ENCODE measurements around the gene WDFY2.
"Not testable (repeated sequence)": the region's sequence is repeated elsewhere in the genome, so short reads cannot be mapped to it uniquely, and the experiment has no call there.

WDFY2 gene

DNA sequence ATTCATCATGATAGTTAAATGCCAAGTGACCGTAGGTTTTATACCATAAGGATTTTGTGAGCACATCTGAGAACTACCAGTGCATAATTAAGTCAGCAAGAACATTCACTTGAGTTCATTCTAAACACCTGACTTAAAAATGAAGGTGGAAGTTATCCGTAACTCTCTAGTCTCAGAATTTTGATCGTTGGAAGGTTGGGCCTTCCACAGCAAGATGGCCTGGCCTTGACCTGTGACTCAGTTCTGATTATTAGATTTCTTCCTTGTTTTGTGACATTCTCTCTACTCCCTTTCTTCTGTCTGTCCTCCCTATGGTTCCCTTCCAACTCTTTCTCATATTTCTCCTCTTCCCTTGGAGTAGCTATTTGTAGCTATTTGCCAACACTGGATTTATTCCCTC is 20.0 kb upstream of the WDFY2 start:
- DNase-seq (ENCODE audit: low read depth), result no peak

DNA sequence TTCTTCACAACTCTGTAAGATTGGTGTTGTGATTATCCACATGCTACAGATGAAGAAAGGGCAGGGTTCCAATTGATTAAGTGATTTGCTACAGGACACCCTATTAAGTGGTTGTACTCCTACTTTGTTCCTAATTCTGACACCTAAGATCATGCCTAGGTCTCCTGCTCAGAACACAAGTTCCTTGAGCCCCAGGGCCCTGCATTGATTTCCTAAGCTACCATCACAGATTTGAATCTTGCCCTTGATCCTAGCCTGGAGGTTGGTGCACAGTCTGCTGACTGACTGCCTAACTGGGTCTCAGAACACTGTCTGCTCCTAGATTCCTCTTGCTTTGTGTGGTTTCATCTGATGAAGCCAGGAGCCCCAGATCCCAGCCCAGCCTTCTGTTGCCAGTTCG is 19.6 kb upstream of the WDFY2 start:
- no peak for DNase-seq (ENCODE audit: low read depth)

DNA sequence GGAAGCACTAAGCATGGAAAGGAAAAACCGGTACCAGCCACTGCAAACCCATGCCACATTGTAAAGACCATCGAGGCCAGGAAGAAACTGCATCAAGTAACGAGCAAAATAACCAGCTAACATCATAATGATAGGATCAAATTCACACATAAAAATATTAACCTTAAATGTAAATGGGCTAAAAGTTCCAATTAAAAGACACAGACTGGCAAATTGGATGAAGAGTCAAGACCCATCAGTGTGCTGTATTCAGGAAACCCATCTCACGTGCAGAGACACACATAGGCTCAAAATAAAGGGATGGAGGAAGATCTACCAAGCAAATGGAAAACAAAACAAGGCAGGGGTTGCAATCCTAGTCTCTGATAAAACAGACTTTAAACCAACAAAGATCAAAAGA is 15.3 kb upstream of the WDFY2 start:
- DNase-seq (ENCODE audit: low read depth), result not testable (repeated sequence)

DNA sequence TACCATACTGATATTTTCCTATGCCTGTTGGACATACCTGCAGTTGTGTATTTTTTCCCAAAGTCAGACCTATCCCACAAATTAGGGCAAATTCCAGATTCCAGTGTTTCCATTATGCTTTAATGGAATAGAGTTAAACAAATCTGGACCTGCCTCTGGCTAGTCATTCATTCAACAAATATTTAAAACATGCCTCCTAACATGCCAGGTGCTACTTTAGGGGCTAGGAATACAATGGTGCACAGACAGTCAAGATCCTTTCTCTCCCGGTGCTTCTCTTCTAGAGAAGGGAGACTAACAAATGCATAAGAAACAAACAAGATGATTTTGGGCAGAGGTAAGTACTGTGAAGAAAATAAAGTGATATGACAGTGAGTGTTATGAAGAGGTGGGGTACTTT is 7.5 kb upstream of the WDFY2 start:
- DNase-seq (ENCODE audit: low read depth), result no peak

DNA sequence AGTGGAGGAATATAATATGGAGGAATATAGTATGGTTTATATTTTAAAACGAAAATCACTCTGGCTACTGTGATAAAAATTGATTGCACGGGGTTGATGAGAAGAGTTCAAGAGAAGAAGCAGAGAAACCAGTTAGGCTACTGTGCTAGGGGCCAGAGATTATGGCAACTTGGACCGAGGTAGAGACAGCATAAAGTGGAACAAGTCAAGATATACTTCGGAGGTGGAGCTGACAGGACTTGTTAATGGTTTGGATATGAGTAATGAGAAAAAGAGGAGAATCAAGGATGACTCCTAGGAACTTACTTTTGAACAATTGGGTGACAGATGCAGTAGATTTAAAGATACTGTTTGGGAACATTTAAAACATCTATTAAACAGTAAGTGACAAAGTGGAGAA is 6.6 kb upstream of the WDFY2 start:
- no peak for DNase-seq (ENCODE audit: low read depth)

DNA sequence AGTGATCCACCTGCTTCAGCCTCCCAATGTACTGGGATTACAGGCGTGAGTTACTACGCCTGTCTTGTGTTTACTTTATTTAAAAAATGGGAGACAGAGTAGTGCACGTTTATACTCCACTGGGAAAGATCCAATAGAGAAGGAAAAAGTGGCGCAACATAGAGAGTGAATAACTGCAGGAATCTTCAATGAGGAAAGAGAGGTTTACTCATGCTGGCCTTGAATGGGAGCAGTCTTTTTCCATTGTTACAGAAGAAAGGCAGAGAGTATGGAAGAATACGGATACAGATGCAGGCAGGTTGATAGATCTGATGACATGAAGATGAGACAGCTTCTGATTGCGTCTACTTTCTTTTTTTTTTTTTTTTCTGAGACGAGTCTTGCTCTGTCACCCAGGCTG is 4.6 kb upstream of the WDFY2 start:
- DNase-seq (ENCODE audit: low read depth), result peak; percentile 14

DNA sequence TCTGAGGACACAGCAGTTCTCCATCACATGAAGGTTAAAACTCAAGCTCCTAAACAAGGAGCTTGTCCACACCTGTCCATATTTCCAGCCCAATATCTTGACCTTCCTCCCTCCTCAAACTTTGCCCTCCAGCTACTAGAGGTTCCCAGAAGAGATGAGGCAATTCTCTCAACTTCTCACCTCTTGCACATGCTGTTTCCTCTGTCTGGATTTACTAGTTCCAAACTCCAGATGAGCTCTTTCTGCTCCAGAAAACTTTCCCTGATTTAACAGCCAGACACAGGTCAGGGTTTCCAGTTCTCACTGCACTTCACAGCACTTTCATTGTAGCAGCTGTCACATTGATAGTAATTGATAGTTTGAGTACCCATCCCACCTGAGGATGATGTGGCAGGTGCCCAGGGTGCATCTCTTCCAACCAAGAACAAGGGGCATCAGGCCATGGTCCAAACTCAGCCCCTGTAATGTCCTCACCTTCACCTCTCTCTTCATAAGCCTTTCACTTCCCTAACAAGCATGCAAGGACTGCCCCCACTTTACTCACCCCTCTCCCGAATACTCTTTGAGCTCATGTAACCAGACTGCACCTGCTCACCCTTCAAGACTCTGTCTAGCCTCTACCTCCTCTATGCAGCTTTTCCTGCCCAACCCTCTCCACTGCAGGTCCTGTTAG is 3.0 kb upstream of the WDFY2 start:
- no peak for DNase-seq (ENCODE audit: low read depth)

DNA sequence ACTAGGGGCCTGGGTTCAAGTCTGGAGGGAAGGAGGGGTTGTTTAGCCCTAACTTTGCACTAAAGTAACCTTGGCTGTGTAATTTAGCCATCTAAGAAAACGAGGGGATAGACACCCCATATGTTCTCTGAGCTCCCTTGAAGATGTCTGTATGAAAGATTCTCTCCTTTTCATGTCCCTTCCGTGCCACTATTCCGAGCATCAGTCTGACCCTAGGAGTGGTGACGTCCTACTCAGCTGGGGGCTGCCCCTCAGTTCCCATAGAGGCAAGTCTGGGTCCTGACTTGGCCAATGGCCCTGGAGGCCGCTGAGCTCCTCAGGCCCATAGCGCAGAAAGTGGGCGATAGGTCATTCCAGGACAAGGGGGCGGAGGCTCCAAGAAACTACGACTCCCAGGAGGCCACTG is 790 bp upstream of the WDFY2 start:
- no peak for DNase-seq (ENCODE audit: low read depth)

DNA sequence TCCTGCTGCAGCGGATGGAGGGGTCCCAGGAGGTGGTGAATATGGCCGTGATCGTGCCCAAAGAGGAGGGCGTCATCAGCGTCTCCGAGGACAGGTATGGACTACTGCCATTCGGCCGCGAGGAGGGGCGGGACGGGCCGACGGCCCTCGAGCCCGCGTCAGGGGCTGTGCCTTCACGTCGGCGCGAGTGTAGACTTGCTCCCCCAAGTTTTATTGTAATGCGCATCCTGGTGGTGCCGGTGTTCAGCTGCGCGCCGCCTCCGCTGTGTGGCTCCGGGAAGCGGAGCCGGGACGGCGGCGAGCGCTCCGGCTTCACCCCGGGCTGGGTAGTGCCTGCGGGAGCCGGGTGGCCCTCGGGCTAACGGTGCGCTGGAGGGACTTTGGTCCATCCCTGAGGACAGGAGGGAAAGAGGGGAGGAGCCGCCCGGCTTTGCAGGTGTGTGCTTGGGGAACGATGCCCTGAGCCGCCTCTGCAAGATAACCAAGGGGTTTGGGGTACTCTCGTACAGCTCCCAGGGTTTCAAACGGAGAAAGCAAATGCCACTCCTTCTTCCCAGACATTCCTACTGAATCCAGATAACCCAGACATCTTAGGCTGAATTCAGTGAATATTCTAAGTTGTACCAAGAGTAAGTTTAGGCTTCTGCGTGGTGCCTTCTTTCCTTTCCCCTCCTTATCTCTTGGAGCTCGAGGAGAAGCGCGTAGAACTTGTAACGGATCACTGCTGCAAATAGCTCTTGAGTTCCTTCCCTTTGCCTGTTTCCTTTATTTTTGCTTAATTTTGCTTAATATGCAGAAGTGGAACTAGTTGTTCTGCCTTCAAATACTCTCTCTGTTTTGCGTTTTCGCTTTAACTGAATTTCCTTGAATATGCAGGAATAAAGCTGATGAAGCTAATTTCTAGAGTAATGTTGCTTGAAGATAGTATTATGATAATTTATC is 740 bp downstream of the WDFY2 start:
- peak; percentile 25 for DNase-seq (ENCODE audit: low read depth)

DNA sequence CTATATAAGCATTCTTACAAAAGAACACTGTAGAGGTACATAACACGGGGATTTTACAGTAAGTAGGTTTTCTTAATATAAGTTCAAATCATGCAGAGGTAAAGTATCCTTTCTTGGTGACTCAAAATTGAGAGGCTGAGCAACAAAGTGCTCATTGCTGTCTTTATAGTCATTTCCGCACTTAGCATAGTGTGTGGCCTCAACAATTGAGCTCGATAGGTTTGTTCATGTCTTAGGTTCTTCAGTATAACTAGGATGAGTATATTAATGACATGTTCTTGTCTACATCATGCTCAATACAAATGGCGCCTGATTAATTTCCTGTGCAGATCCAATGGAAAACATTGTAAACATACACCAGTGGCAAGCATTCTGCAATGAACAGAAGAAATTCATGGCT is 1.4 kb downstream of the WDFY2 start:
- no peak for DNase-seq (ENCODE audit: low read depth)

DNA sequence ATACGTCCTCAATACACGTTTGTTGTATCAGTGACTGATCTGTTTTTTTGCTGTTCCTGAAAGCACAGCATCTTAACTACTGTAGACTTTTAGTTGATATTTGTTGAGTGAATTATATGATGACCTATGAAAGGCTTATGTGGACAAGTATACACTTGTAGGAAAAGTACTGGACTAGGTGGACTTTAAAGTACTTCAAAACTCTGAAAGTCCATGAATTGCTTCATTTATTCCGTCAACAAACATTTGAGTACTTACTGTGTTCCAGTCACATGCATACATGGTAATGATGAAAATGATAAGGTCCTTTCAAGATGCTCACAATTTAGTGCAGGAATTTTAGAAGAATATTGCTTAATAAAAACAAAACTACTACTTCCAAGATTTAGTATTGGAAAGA is 3.1 kb downstream of the WDFY2 start:
- no peak for DNase-seq (ENCODE audit: low read depth)

DNA sequence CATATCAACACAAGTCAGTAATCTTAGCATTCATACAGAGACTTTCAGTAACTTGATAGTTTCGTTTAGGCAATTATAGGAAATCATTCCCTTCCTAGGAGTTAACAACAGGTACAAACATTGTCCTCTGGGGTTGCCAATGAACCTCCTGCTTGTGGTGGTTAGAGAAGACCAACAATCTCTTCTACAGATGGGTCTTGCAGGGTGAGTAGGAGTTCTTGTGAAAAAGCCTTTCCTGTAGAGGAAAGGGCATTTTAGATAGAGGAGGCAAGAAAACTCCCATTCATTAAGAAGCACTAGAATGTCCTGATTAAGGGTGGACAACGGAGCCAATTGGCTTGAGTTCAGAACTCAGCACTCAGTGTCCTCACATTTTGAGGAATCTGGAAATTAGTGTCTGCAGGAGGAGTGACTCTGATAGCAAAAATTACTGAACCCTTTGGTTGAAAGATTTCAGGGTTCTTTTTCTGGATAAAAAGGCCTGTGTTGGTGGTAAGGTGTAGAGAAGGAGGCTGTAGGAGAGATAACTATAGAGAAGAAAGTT is 4.2 kb downstream of the WDFY2 start:
- no peak for DNase-seq (ENCODE audit: low read depth)

DNA sequence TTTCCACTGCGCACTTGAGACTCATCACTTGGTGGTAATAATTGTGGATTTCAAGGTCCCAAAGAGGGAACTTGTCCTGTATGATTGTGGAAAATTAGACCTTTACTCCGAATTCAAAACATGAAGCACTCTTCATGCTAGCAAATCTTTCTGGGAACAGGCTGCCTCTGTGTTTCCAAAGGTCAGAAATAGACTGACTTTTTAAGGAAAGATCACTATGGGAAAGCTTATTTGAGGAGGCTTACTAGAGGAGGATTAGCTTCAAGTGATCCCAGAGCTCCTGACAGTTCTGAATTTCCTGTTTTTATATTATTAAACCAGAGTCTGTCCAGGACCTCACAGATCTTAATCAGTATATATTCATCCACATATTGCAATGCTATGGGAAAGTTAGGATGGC is 5.5 kb downstream of the WDFY2 start:
- DNase-seq (ENCODE audit: low read depth), result no peak

DNA sequence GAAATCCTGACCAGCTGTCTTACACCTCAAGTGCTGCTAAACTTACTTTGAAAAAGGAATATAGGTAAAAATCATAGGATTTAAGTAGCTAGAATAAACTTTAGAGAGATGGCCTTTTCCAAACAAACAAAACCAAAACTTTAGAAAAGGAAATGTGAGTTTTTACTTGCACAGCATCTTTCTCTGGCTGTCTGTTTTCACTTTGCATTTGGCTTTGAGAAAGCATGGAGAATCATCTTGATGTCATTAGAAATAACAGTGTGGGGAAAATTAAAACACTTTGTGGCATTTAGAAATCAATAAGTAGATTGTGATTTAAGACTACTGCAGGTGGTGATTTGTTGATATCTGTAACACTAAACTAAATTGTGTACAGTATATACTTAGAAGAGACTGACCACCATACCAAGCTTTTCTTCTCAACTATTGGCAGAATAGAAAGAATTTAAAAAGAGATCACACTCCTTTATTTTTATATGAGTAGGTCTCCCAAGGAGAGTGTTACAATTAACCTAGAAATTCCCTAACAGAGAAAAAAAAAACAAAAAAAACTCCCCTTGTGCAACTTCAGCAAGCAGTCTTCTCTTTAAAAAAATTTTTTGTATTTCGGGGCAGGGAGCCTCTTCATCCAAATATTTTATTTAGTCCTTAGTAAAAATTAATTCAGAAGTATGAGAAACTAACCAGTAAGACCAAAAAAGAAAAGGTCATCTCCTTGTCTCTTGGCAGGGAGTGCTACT is 6.1 kb downstream of the WDFY2 start:
- DNase-seq (ENCODE audit: low read depth), result no peak

DNA sequence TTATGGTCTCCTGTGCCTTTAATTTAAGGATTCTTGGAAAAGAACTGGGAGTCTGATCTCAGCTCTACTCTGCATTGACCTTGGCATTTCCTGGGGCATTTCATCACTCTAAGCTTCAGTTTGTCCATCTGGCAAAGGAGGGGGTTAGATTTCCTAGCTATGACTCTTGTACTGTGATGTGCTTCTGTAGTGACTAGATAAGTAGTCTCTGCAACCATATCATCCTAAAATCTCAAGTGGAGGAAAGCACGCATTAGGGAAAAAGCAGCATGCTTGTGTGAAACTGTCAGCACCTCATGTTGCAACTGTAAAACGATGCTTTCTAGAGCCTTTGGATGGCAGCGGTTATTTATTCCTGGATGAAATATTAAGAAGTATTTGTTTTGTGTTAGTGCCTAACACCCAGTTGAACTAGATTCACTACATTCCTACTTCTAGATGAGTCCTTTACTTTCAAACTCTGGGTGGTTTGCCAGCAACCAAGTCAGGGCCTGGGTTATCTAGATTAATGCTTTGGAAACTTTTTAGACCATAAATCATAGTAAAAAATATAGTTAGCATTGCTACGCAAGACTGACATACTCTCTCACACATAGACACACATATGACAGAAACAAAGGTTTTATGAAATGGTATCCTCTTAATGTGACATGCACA is 6.8 kb downstream of the WDFY2 start:
- peak; percentile 97 for DNase-seq (ENCODE audit: low read depth)

DNA sequence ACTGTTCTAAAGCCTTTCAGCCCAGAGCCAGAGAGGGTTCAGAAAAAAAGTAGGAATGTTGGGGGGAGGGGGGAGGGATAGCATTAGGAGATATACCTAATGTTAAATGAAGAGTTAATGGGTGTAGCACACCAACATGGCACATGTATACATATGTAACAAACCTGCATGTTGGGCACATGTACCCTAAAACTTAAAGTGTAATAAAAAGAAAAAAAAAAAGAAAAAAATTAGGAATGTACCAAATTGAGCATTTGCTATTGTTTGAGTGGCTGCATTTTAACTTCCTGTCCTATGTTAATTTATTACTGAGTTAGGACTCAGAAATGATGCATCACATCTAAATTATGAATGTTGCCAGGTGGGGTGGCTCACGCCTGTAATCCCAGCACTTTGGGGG is 7.7 kb downstream of the WDFY2 start:
- DNase-seq (ENCODE audit: low read depth), result not testable (repeated sequence)

DNA sequence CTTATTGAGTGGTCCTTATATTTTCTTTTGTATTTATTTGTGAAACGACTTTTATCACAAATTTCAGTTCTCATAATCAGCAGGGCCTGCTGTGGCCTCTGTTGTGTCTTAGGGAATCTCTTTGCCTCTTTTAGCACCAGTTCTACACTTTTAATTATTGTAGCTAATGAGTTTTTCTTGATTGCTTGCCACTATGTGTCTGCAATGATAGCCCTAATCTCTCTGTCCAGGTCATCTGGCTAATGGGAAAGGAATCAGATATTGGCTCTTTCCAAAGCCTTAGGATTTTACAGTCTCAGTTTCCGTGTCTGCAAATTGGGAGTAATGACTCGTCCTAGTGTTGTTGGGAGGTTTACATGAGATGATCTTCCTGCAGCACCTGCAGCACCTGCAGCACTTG is 10.2 kb downstream of the WDFY2 start:
- DNase-seq (ENCODE audit: low read depth), result no peak

DNA sequence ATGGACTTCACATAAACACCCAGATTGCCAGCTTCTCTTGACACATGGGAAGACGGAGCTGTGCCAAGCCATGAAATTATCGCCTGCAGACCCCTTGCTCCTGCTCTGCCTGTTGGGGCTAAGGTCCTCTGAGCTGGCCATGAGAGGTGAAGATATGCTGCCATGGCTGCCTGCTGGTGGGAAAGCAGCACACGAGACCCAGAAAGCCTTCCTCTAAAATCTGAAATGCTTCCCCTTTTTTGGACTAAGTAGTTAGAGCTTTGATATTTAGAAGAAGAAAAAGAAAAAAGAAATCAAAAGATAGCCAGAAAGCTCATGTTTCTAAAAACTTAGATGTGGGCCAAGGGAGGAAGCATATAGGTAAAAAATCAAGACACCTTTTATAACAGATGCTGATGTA is 11.2 kb downstream of the WDFY2 start:
- no peak for DNase-seq (ENCODE audit: low read depth)

DNA sequence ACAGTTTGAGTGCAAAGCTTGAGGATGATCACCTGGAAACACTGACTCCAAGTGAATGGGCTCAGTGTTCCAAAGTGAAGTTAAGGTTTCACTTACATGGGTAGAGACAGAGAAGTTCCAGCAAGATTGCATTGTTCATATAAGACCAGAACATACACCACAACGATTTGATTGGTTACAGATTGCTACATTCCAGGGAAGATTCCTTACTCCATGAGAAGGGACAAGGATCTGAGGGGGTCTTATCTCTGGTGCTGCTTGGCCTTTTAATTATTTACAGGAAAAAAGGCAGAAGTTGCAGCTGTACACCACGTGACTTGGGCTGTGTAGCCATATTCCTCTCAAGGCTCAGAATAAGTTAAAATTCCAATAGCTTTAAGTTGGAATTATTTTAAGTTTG is 12.3 kb downstream of the WDFY2 start:
- DNase-seq (ENCODE audit: low read depth), result no peak

DNA sequence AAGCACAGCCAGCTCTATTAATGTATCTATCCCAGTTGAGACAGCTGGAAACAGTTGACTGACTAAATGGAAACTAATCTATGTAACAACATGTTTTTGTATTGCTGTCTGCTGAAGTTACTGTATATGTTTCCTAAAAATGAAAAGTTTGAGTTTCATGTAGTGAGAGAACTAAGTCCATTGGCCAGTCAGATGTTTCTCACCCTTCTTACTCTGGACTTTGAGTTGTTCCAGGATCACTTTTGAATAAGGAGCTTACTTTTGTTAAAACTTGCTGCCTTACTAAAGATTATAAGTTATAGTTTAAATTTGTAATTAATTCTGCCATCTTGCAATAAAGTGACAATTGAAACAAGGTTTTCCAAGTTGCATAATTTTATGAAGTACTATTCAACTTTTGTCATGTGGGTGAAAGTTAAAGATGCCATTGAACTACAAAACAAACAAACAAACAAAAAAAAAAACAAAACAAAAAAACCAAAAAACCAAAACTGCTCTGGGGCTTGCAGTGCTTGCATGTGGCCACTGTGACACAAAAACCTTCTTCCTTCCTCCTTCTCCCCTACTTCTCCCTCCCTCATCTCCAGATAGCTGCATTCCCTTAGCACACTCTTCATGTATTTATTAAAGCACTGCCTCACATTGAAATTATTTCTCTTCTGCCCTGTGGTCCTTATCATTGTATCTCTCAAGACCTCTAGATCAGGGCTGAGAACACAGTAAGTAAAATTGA is 15.3 kb downstream of the WDFY2 start:
- DNase-seq (ENCODE audit: low read depth), result no peak

DNA sequence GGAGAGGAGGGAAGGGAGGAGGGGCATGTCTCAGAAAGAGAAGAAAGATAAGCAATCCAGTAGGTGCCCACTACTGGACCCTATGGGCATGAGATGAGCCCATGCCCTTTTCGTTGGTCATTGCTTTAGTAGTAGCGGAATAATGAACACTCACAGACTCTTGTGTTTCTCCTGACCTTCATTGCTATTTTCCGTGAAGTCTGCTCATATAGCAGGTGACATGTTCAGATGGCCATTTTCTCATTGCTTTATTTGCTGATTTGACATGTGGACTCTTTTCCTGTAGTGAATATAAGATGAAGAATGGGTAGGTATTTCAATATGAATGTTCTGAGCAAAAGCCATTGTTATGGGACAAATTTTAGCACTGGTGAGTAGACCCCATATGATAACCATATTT is 16.4 kb downstream of the WDFY2 start:
- no peak for DNase-seq (ENCODE audit: low read depth)
